ENCODE data around the gene SLC22A17.
"Not testable (repeated sequence)": the region's sequence is repeated elsewhere in the genome, so short reads cannot be mapped to it uniquely, and the experiment has no call there.

SLC22A17 gene

GRCh38 chr14:23352506-23353432 is at the start of gene SLC22A17:
TSS of gene SLC22A17 (minus strand) at chr14:23352887.
- peak; percentile 68 for DNase-seq

GRCh38 chr14:23401291-23401690 is 48.6 kb upstream of the SLC22A17 start:
- no peak for DNase-seq

- not testable (repeated sequence) for DNase-seq
Observed at GRCh38 chr14:23400496-23401149, 47.9 kb upstream of the SLC22A17 start.

- DNase-seq = no peak
Observed at GRCh38 chr14:23399591-23399990, 46.9 kb upstream of the SLC22A17 start.

GRCh38 chr14:23399136-23399535 is 46.4 kb upstream of the SLC22A17 start:
- no peak for DNase-seq

GRCh38 chr14:23398348-23398747 is 45.7 kb upstream of the SLC22A17 start:
- DNase-seq = no peak

- no peak for DNase-seq
Observed at GRCh38 chr14:23396781-23397407, 44.2 kb upstream of the SLC22A17 start.

- DNase-seq = no peak
Observed at GRCh38 chr14:23396126-23396525, 43.4 kb upstream of the SLC22A17 start.

- DNase-seq = no peak
Observed at GRCh38 chr14:23392613-23393012, 39.9 kb upstream of the SLC22A17 start.

- DNase-seq = not testable (repeated sequence)
Observed at GRCh38 chr14:23389871-23390270, 37.2 kb upstream of the SLC22A17 start.

GRCh38 chr14:23389396-23389795 is 36.7 kb upstream of the SLC22A17 start:
- DNase-seq = no peak

- no peak for DNase-seq
Observed at GRCh38 chr14:23388996-23389395, 36.3 kb upstream of the SLC22A17 start.

GRCh38 chr14:23387916-23388882 is 35.5 kb upstream of the SLC22A17 start:
- DNase-seq = no peak

GRCh38 chr14:23386999-23387398 is 34.3 kb upstream of the SLC22A17 start:
- no peak for DNase-seq

GRCh38 chr14:23386266-23386657 is 33.6 kb upstream of the SLC22A17 start:
- not testable (repeated sequence) for DNase-seq

GRCh38 chr14:23385642-23386265 is 33.1 kb upstream of the SLC22A17 start:
- no peak for DNase-seq

- DNase-seq = no peak
Observed at GRCh38 chr14:23385244-23385641, 32.6 kb upstream of the SLC22A17 start.

GRCh38 chr14:23384364-23385080 is 31.8 kb upstream of the SLC22A17 start:
- DNase-seq = no peak

GRCh38 chr14:23382731-23383440 is 30.2 kb upstream of the SLC22A17 start:
- DNase-seq = no peak

- DNase-seq = no peak
Observed at GRCh38 chr14:23382276-23382675, 29.6 kb upstream of the SLC22A17 start.

- DNase-seq = no peak
Observed at GRCh38 chr14:23381871-23382270, 29.2 kb upstream of the SLC22A17 start.

Data from activated CD8-positive, alpha-beta memory T cell treated with anti-CD3 and anti-CD28 coated beads, Interleukin-2, amount 50 U/mL, for 48 hours (primary cell).